ENCODE data around the gene PLEKHF1.

The PLEKHF1 gene

DNA sequence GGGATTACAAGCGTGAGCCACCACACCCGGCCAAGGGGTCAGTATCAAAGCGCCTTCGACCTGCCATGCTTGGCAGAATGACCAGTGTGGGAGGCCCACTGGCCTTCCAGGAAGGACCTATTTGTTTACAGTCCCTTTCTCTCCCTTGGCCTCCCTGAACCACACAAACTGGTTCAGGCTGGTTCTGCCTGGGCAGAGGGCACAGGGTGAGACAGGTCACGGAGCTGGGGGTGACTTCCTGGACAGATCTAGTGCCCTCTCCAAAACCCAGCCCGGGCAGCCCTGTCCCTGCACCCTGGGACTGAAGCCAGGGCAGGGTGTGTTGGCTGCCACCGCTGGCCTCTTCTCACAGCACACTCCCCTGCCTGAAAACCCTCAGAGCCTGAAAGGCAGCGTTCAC lies 11.3 kb downstream of the PLEKHF1 start:
- Histone ChIP-seq H3K4me2 (ENCODE audit: insufficient read depth, low read length) (no peak overlapping the region), H3K27me3 (ENCODE audit: insufficient read depth, low read length, poor library complexity) (no peaks in the 10 kb centered on the region), H4K20me1 (ENCODE audit: insufficient read depth, low read length) (no peaks in the 10 kb centered on the region), H2AFZ (ENCODE audit: low read depth, low read length) (no peak overlapping the region), H3K4me3 (ENCODE audit: low read depth in 1 of 2, low read length in 2 of 2) (no peak overlapping the region), H3K4me1 (ENCODE audit: insufficient read depth, low read length) (peaks cover 57% of the 10 kb centered on the region), H3K9ac (ENCODE audit: low read depth, low read length) (no peak overlapping the region), H3K79me2 (ENCODE audit: insufficient read depth, low read length) (peaks cover 18% of the 10 kb centered on the region), H3K27ac (ENCODE audit: low read length) (peak overlapping the region; percentile 60), H3K9me3 (ENCODE audit: insufficient read depth, low read length, severe bottlenecking) (no peaks in the 10 kb centered on the region), H3K36me3 (ENCODE audit: insufficient read depth, low read length) (peaks cover 33% of the 10 kb centered on the region)
- DNase-seq (no peak), ATAC-seq (ENCODE audit: insufficient read depth, low read depth) (no peak)
- no peak for TF ChIP-seq EZH2 (IDR thresholded peaks at IDR 0.05; ENCODE audit: borderline replicate concordance, low read depth, low read length, severe bottlenecking)
- TF ChIP-seq, protein P1, sequence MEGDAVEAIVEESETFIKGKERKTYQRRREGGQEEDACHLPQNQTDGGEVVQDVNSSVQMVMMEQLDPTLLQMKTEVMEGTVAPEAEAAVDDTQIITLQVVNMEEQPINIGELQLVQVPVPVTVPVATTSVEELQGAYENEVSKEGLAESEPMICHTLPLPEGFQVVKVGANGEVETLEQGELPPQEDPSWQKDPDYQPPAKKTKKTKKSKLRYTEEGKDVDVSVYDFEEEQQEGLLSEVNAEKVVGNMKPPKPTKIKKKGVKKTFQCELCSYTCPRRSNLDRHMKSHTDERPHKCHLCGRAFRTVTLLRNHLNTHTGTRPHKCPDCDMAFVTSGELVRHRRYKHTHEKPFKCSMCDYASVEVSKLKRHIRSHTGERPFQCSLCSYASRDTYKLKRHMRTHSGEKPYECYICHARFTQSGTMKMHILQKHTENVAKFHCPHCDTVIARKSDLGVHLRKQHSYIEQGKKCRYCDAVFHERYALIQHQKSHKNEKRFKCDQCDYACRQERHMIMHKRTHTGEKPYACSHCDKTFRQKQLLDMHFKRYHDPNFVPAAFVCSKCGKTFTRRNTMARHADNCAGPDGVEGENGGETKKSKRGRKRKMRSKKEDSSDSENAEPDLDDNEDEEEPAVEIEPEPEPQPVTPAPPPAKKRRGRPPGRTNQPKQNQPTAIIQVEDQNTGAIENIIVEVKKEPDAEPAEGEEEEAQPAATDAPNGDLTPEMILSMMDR (IDR thresholded peaks at IDR 0.05; ENCODE audit: borderline replicate concordance, extremely low read depth, low read length, poor library complexity, severe bottlenecking) = no peak

DNA sequence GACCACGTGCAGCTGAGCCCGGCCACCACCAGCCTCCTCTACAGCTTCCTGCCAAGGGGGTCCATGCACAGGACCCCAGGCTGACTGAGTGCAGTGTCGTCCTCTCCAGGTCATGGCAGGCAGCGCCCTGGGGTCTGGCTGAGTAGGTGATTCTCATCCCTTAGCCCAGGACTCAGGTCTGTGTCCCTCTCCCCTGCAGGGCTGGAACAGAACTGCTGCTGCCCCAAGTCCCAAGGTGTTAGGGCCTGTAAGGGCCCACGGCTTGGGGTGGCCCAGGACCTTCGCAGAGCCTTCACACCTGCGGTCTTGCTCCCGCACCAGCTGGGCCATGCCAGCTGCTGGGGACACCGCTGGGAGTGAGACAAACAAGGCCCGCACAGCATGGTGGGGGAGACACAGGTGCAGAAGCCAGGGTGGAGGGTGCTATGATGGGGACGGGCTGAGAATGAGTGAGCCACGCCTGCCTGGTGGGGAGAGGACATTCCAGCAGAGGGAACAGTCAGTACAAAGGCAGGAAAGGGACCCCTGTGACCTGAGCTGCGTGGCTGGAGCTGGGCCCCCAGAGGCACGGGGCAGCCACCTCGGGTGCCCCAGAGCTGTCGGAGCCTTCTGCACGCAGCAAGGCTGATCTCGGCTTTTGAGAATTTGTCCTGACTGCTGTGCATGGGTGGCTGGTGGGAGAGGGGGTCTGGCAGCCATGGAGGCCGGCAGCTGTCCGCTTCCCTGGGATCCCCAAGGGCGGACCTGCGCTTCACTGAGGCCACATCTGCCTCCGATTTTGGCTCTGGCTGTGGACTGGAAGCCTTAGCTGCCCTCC lies 11.9 kb downstream of the PLEKHF1 start:
- peak overlapping the region; percentile 60 for H3K27ac ChIP-seq (ENCODE audit: low read length)
- DNase-seq (peak; percentile 49), ATAC-seq (ENCODE audit: insufficient read depth, low read depth) (no peak)
- peaks cover 12% of the 10 kb centered on the region for H3K79me2 ChIP-seq (ENCODE audit: insufficient read depth, low read length)
- H3K9ac ChIP-seq (ENCODE audit: low read depth, low read length) = no peak overlapping the region
- no peak overlapping the region for H3K4me2 ChIP-seq (ENCODE audit: insufficient read depth, low read length)
- TF ChIP-seq EZH2 (IDR thresholded peaks at IDR 0.05; ENCODE audit: borderline replicate concordance, low read depth, low read length, severe bottlenecking) = no peak
- TF ChIP-seq, protein P1 (IDR thresholded peaks at IDR 0.05; ENCODE audit: borderline replicate concordance, extremely low read depth, low read length, poor library complexity, severe bottlenecking) = no peak
- no peaks in the 10 kb centered on the region for H3K27me3 ChIP-seq (ENCODE audit: insufficient read depth, low read length, poor library complexity)
- H4K20me1 ChIP-seq (ENCODE audit: insufficient read depth, low read length) = no peaks in the 10 kb centered on the region
- H3K4me3 ChIP-seq (ENCODE audit: low read depth in 1 of 2, low read length in 2 of 2) = no peak overlapping the region
- H3K4me1 ChIP-seq (ENCODE audit: insufficient read depth, low read length) = peaks cover 54% of the 10 kb centered on the region
- H3K36me3 ChIP-seq (ENCODE audit: insufficient read depth, low read length) = peaks cover 33% of the 10 kb centered on the region
- H2AFZ ChIP-seq (ENCODE audit: low read depth, low read length) = no peak overlapping the region
- H3K9me3 ChIP-seq (ENCODE audit: insufficient read depth, low read length, severe bottlenecking) = no peaks in the 10 kb centered on the region

GRCh38 chr19:29678484-29679106 lies 13.3 kb downstream of the PLEKHF1 start:
- no peak for TF ChIP-seq EZH2 (IDR thresholded peaks at IDR 0.05; ENCODE audit: borderline replicate concordance, low read depth, low read length, severe bottlenecking)
- TF ChIP-seq, protein P1 (IDR thresholded peaks at IDR 0.05; ENCODE audit: borderline replicate concordance, extremely low read depth, low read length, poor library complexity, severe bottlenecking) = no peak
- Histone ChIP-seq H2AFZ (ENCODE audit: low read depth, low read length) (no peak overlapping the region), H3K9ac (ENCODE audit: low read depth, low read length) (peak overlapping the region; percentile 21; the same call in 1 of the 2 replicates), H3K27me3 (ENCODE audit: insufficient read depth, low read length, poor library complexity) (no peaks in the 10 kb centered on the region), H3K4me2 (ENCODE audit: insufficient read depth, low read length) (no peak overlapping the region), H3K9me3 (ENCODE audit: insufficient read depth, low read length, severe bottlenecking) (no peaks in the 10 kb centered on the region), H3K4me3 (ENCODE audit: low read depth in 1 of 2, low read length in 2 of 2) (no peak overlapping the region), H3K36me3 (ENCODE audit: insufficient read depth, low read length) (peaks cover 32% of the 10 kb centered on the region), H3K27ac (ENCODE audit: low read length) (peak overlapping the region; percentile 59), H3K4me1 (ENCODE audit: insufficient read depth, low read length) (peaks cover 40% of the 10 kb centered on the region), H3K79me2 (ENCODE audit: insufficient read depth, low read length) (peaks cover 4% of the 10 kb centered on the region), H4K20me1 (ENCODE audit: insufficient read depth, low read length) (no peaks in the 10 kb centered on the region)
- ATAC-seq (ENCODE audit: insufficient read depth, low read depth) (no peak), DNase-seq (no peak)

All from DND-41 (cell line).